Stimulated activated CD4-positive, alpha-beta T cell treated with anti-CD3 and anti-CD28 coated beads, Interleukin-4, amount 100 ng/mL, for 24 hours (primary cell): ENCODE results near the gene HCFC1.
A peak's percentile ranks its signal among the peaks of the same experiment; 100 is the strongest.

Experiments used
- DNase-seq: peaks from one replicate; pipeline ENCODE4 v3.0.0-alpha.2; 2020

The HCFC1 gene

DNA sequence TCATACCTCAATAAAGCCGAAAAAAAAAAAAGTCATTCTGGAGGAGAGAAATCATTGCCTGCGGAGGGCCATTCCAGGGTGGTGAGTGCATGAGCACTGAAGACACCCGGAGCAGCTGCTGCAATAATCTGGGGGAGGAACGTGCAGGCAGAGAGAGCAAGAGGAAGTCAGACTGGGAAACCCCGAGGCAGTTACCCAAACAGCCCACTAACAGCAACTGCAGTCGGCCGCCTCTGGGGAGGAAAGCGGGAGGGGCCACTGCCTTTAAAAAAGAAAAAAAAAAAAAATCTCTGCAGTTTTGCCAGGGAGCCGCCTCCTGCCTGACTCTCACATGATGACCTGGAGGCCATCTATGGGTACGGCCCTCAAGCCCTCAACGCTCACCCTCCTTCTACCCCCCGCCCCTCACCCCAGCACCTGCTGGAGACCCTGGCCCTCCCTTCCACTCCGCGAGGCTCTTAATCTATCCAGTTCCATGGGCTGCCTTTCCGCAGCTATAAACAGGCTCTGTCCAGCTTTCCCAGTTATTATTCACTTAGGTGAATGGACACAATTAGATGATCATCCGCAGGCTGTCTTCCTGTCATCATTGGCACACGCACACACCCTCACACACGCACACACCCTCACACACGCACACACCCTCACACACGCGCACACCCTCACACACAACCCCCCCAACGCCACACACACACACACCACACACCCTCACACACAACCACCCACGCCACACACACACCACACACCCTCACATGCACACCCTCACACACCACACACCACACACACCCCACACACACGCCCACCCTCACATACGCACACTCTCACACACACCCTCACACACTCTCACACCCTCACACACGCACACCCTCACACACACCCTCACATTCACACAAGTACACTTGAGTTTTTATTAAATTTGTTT is 70.5 kb downstream of the HCFC1 start:
- peak; percentile 65 for DNase-seq

- no peak for DNase-seq
Observed at GRCh38 chrX:153897899-153898298, 73.7 kb downstream of the HCFC1 start.
